Occipital lobe (tissue), 2 donors: ENCODE results near the gene CHCHD3. TPM values are rescaled to one million over a fixed set of nuclear protein-coding genes. Genes with fewer than 3 reads are reported as not detected.

Experiments
- DNase-seq: peaks from one replicate; lab custom pipeline; 2025; lab: John Stamatoyannopoulos, UW
- total RNA-seq: library from RNA; depleted of rRNA; stranded (reverse); fragments of >200 nt; gene quantifications from one replicate; pipeline ENCODE4 v1.2.3, GENCODE V29; 2014

The CHCHD3 gene
- total RNA-seq, 1 donor from 2014 or later: 55.1 TPM

DNA sequence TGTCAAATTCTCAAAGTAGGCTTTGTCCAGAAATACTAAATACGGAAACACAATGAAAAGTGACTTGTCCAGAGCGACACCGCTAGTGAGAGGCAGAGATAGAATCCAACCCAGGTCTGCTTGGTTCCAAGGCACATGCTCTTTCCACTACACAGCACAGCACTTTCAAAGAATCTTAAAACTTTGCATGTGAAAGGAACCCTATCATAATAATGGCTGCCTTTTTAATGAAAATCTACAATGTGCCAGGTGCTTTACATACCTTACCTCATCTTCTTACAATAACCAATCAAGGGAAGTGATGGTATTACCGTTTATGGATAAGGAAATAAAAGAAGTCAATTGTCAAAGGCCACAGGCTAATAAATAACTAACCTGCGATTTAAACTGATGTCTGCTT is 2.6 kb downstream of the CHCHD3 start:
- DNase-seq: no peak

DNA sequence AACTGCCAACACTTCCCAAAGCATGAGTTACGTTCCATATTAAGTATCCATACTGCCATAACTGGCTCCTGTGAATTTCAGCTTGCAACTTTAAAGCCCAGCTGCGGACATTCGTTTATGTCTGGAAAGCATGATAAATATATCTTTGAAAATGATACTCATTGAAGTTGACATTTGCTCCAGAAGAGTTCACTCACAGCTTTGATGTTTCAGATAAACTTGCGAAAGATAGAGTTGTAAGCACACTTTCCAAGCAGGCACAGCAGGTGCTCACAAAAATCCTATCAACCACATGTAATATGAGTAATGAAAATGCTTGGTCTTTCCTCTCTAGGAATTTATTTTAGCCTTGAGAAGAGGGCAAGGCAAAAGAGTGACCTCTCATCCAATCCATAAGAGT is 4.5 kb downstream of the CHCHD3 start:
- DNase-seq: no peak

DNA sequence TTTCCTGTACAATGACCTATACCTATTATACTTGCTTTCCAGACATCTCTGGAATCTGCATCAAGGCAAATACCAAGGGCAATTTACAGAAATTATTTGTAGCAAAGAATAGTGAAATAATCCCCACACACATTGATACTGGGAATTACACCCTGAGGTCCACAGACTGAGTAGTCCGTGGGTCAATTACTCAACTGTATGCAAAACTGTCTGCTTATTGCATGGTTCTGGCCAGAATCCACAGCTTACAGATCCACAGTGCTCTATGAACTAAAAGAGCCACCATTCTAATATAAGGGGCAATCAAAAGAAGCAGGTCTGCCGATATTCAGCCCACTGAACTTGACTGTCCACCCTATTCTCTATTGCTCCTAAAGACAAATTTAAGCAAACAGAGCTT is 5.7 kb downstream of the CHCHD3 start:
- DNase-seq: no peak

DNA sequence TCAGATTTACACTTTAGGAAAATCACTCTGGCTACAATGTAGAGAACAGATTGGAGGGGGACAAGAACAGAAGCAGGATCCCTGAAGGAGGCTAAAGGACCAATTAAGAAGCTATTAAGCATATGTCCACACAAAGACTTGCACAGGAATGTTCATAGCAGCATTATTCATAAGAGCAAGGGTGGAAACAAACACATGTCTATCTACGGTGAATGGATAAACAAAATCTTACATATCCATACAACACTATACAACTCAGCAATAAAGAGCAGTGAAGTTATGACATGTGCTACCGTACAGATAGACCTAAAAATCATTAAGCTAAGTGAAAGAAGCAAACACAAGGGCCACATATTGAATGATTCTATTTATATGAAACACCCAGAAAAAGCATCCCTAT is 10.4 kb downstream of the CHCHD3 start:
- no peak for DNase-seq

DNA sequence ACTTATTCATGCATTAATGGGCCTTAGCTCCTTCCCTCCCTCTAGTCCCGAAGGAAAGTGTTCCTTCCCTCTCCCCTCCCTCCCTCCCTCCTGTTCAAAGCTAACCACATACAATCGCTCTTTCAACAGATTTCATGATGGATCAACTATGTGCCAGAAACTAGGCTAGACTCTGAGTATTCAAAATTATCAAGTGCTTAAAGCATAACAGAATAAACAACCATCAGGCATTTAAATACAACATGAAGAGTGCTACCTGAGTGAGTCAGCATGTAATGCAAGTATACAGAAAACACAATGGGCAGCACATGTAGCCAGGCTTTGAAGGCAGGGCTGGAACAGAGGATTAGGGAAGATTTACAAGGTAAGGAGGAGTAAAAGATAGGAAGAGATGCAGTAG is 11.3 kb downstream of the CHCHD3 start:
- DNase-seq: no peak

DNA sequence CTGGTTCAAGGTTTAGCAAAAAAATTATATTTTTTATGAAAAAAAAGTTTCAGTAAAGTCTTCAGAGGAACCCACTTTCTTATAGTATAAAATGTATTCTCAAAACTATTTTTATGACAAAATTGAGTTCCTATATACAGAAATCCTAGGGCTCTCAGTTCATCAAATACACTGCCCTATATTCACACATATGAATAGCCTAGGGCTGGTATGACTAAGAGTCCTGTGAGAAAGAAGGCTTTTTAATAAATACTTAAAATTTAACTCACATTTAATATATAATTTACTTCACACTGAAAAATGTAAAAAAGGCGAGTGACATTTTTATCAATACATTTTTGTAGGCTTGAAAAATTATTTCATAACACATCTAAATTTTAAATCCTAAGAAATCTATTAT is 16.6 kb downstream of the CHCHD3 start:
- no peak for DNase-seq

DNA sequence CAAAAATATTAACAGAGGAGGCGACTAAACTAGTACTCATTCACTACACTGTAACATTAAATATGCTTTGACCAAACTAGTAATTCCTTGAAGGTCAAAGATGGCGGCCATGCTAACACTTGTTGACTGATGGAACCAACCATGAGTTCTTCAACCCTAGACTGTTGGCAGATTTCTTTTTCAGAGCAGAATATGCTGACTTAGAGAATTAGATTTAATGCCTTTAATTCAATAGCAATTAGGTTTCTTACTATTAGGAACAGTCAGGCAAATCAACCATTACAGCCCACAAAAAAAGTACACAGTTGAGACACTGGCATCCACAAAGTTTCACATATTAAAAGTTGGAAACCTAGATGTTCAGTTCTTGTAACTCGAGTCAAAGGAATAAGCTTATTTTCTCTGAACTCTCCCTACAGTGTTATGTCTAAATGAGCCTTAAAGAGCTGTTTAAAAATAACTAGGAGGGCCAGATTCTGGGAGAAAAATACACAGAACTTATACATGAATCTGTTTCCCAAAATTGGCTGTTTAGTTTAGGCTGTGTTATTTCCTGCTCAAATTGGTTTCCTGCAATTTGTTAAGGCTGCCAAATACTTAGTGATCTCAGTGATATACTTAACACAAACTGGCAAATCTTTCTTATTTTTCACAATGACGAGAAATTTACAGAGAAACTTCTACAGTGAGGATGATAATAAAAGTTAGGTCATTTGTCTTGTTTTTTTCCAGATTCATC is 17.6 kb downstream of the CHCHD3 start:
- no peak for DNase-seq

DNA sequence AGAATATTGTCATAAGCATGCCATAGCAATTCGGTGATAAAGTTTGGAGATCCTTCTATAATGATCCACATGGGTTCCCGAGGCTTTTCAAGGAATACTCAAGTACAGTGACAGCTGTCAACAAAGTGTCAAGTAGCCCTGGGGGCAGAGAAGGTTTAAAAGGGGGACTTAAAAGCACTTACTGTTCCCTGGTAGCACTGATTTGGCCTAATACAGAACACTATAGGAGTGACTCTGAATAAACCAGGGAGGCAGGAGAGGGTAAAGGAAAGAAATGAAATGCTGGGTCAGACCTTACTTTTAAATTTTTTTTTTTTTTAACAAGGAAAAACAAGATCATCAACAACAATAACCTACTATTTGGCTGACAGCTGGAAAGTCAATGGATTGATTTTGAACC is 20.1 kb downstream of the CHCHD3 start:
- no peak for DNase-seq

DNA sequence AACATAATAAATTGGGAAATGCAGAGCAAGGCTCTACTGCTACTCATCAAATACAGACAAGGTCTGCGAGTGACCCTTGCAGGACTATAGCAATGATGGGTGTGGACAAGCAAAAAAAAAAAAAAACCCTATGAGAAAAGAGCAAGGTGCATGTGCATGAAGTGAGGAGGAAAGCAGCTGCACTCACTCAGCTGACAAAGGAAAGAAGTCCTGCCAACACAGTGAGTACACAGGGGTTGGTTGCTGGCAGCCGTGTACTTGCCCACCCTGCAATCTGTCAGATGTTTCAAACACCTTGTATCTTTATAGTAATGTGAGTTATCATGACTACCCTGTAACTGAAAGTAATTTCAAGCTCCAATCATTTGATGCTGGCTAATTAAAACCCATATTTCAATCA is 20.5 kb downstream of the CHCHD3 start:
- DNase-seq: no peak

DNA sequence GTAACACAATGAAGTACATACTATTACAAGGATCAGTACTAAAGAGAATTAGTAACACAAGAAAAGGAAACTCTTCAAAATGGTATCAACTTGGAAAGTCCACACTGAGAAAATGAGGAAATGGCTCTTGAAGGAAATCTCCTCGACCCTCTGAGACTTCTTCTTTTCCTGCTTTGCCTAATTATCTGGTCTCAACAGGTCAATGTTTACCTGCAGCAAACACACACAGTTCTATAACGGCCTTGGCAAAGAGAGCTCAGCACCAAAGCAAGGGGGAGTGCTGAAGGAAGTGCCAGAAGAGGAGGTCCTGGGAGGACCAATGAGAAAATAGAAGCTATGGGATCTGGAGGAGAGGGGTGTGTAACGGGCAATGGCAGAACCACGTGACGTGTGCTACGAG is 21.9 kb downstream of the CHCHD3 start:
- DNase-seq: no peak

DNA sequence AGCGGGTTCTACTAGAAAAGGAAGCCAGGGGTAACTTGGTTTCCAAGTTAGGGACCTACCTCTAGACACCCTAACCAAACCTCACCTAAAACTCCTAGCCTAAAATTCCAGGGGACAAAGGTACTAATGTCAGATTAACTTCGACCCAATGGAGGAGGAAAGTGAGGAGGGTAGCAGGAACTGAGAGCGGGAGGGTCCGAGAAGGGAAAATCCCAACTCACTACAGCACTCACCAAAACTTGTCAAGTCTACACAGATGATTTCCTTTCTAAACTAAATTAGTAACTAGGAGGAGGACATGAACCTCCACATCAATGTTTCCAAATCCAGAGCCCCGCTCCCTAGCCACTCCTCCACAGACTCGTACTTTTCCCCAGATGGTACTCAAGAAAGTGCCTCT is 22.6 kb downstream of the CHCHD3 start:
- no peak for DNase-seq

DNA sequence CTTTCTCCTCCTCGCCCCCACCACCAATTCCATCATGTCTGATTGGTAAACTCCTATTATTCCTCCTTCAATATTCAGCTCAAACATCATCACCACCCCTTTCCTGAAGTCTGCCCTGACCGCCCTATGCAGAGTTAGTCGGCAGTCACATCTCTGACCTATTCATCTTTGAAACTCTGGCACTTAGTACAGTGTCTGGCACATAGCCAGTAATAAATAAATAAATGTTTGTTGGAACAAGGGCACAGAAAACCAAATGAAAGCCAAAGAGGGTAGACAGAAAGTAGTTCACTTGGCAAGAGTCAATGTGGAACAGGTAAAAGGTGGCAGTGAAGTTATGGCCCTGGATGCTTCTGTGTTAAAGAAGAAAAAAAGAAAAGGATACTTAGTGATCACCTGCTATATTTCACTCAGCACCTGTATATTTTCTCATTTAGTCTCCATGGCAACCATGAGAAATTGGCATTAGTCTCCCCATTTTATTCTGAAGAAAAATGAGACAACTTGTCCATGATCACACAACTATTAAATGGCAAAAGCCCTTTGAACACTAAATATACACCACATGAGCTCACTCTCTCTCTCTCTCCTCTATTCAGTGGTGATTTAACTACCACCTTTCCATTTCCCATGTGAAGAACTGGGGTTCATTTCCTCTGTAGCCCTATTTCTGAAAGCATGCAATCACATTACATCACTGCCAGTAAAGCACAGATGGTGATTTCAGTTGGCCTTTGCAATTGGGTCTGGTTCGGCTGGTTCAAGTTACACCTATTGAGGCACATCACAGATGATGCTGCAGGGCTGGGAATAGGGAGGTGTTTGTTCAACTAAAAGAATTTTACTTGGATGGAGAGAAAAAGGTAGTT is 25.3 kb downstream of the CHCHD3 start:
- DNase-seq: no peak

DNA sequence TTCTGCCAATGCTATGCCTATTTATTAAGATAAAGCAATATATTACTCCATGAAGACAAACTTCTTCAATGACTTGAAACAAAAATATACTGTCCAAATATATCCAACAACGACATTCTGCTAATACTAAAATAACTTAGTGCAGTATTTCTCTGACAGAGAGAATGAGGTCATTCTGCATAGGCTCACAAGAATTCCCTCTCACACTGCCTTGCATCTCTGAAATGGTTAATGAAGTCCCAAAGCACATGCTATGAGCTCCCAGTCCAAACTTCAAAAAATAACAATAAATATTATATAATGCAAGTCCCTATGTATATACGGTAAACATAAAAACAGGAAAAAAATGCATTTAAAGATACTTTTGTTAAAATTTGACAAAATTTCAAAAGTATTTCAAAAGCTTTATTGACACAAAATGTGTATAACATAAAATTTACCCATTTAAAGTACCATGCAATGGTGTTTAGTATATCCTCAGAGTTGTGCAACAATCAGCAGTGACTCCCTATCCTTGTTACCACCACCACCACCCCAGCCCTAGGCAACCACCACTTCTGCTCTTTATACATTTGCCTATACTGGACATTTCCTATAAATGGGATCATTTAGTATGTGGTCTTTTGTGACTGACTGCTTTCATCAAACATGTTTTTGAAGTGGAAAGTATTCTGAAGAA is 27.6 kb downstream of the CHCHD3 start:
- DNase-seq: no peak

DNA sequence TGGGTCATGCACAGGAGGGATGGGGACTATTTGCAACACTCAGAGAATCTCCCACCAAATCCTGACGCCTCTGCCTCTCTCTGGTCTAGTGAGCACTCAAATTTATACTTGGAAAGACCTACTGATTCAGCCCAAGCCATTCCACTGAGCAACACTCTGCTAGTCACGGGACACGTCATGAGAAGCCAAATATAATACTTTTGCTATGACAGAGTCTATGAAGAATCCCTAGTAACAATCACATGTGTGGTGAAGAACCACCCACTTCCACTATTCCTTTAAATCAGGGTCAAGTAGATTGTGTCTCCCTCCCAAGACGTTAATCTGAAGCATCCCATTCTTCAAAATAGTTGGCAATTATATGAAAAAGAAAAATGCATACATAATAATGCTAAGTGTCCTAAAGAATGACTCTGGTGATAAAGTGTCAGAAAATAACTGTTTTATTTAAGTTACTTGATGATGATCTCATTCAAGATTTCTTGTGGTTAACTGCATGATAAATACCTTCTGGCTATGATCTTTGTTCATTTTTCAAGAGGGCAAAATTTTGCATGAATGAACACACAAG is 28.5 kb downstream of the CHCHD3 start:
- DNase-seq: no peak

DNA sequence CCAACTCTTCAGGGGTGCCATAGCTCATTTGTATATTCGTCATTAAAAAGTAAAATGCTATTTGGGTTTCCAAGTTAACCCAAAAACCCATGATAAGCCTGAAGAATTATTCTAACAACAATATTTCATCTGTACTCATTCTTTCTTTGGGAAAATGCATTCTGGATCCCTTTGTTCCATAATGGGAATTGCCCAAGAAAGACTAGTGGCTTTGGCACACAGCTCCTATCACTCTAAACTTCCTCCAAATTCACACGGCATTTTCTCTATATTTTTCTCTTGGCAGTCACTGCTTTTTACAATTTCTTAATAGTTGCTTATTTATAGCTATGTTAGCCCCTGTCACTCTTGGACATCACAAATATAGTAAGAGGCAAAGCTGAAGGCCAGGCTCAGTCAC is 29.1 kb downstream of the CHCHD3 start:
- no peak for DNase-seq

DNA sequence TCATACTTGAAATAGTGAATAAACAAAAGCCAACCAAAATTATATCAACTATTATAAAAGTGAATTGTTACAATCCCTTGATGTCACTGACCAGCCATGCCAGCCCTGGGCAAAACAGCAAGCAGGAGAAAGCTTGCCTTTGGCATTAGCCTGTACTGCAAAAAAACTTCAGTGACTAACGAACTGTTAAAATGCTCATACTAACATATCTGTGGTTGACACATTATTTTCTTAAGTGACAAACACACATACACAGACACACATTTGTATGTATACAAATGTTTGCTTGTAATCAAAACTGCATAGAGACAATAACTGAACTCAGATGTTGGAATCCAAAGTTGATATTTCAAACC is 29.5 kb downstream of the CHCHD3 start:
- no peak for DNase-seq

DNA sequence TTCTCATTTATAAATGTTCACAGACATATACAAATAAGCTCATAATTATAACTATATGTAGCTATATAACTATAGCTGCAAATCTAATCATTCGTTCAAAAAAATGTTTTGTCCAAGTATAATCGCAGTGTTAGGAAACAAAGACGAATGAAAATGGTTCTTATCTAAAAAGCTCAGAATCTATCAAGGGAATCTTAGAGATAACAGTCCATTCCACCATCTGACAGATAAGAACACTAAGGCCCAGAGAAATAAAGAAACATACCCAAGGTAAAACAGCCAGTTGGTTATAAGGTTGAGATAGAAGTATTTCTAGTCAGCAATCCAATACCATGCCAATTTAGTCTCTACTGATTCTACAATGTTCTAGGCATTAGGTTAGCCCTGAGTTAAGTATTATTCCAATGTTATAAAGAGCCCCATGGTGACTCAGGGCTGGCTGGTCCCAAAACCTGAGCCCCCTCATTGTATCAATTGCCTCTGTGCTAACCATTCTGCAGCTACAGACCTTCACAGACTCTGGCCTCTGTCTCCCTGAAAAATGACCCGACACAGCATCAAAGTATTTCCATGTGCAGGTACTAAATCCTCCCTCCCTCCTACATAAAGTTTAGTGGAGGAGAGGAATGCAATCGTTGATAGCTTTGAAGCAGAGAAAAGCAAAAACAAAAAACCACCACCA is 30.0 kb downstream of the CHCHD3 start:
- no peak for DNase-seq

DNA sequence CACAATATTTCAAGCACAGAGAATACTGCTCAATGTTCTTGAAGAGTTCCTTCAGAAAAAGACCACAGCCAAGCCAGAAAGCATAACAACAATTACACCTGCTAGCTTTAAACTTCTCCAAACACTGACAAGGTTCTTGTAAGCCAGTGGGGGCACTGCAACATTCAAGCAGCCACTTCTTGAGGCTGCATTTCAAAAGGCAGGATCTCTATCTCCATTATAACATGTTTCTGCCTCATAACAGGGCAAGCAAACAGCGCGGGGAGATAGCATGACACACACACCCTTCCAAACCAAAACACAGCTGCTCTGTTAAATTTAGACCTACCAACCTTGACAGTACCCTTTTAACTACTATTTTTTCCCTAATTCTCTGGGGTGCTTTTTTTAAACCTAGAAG is 30.8 kb downstream of the CHCHD3 start:
- no peak for DNase-seq

DNA sequence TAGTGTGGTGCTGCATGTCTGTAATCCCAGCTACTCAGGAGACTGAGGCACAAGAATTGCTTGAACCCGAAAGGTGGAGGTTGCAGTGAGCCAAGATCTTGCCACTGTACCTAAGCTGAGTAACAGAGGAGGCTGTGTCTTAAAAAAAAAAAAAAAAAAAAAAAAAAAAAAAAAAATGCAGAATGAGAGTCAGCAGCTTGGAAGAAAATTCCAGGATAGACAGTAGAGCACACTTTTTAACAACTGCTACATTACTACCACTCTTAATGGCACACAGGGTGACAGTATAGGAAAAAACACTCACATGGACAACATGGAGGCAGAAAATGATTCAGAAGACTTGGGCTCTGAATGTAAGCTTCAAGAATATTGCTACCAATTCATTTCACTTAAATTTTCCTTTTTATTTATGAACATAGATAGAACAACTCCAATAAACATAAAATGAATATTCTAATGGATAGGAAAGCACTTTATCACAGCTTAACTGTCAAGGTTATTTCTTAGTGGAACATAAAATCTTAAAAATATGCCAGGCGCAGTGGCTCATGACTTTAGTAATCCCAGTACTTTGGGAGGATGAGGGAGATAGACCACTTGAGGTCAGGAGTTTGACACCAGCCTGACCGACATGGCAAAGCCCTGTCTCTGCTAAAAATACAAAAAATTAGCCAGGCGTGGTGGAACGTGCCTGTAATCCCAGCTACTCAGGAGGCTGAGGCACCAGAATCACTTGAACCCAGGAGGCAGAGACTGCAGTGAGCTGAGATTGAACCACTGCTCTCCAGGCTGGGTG is 31.5 kb downstream of the CHCHD3 start:
- DNase-seq: no peak

DNA sequence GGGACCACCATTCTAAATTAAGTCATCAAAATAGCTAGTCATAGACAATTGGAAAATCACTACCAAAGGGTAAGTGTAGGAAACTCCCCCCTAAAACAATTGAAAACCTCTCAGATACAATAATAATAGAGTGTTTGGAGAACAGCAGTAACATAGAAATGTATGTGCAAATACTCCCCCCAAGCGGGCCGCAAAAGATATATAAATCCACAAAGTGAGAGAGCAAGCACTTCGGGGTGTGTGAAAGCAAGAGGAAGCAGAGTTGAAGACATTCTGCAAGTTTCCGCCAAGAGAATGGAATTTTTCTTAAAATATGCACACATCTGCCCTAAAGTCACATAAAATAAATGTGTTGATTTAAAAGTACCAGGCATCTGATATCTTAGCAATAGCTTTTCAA is 33.3 kb downstream of the CHCHD3 start:
- no peak for DNase-seq

DNA sequence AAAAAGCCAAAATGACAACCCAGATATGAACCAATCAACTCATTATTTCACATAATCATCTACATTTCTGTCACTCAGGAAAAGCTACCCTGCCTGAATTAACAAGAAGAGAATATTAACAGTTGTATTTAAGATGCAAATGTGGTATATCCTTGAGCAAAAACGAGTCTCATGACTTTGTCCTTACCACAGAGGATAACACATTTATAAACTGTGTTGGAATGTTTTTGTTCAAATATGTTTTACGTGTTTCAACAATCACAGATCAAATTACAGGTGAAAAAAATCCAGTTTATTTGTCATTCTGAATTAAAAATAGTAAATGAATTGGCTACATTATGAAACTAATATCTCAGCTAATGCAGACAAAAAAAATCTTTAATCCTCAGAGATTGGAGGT is 34.6 kb downstream of the CHCHD3 start:
- DNase-seq: no peak
